Sigmoid colon (tissue), 4 donors: ENCODE data around the gene RNF19B.

Experiments
- EP300 ChIP-seq, 4 donors: sonication (generic); formaldehyde crosslinking; IDR thresholded peaks; one replicate each; pipeline ENCODE4 v1.6.1; 2017; ENCODE audit warnings: antibody characterized with exemption in 4 of 4
- POLR2AphosphoS5 ChIP-seq, 4 donors: sonication (generic); formaldehyde crosslinking; IDR thresholded peaks; one replicate each; pipeline ENCODE4 v1.6.1; 2017; ENCODE audit warnings: antibody characterized with exemption in 4 of 4

DNA sequence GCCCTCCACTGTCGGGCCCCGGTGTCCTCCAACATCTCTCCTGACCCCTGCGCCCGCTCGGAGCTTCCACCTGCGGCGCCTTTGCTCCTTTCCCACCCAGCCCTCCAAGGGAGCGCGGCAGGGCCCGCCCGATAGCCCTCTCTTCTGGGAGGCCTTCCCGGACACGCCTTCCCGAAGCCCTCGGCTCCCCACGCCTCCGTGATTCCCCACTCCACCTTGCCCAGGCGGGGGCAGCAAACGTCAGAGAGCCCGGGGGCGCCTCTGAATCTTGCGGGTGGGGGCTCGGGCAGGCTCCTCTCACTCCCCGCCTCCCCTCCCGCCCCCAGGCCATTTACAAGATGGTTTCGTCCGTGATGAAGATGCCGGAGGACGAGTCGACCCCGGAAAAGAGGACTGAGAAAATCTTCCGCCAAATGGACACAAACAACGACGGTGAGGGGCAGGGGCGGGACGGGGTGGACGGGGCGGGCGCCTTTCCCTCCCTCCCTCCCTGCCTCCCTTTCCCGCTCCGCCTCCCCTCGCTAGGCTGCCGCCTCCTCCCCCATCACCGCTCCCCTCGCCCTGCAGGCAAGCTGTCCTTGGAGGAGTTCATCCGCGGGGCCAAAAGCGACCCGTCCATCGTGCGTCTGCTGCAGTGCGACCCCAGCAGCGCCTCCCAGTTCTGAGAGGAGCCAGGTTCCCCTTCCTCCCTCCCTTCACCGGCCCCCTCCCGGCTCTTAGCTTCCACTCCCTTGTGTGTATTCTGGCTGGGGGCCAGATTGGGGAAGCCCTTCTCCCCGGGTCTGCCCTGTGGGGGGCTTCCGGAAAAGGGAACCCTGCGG lies 71.2 kb downstream of the RNF19B start:
- TF ChIP-seq POLR2AphosphoS5 (IDR thresholded peaks at IDR 0.05) (no peak), EP300 (IDR thresholded peaks at IDR 0.05) (no peak)
